Spinal cord (tissue), 10 donors: Measurements from ENCODE around the gene MAD2L1BP. TPM values are rescaled to one million over a fixed set of nuclear protein-coding genes. Genes with fewer than 3 reads are reported as not detected.
"Not testable (repeated sequence)": the region's sequence is repeated elsewhere in the genome, so short reads cannot be mapped to it uniquely, and the experiment has no call there.

Source experiments
- DNase-seq, 6 donors: peaks; one replicate each; pipeline versions ENCODE4 v3.0.0 to v3.0.0-alpha.2; 2013 to 2015; ENCODE audit warnings: low spot score in 6 of 6, low read depth in 4 of 6
- H3K27ac ChIP-seq: one replicate; pipeline ENCODE4 v1.5.1; 2013; ENCODE audit warnings: low read depth, low read length, control low read depth
- H3K27me3 ChIP-seq: one replicate; pipeline ENCODE4 v1.6.1; 2013; ENCODE audit warnings: low read length; ENCODE audit not compliant: control insufficient read depth, insufficient read depth
- H3K36me3 ChIP-seq: one replicate; pipeline ENCODE4 v1.6.1; 2013; ENCODE audit warnings: low read length; ENCODE audit not compliant: control insufficient read depth, insufficient read depth
- H3K4me1 ChIP-seq: one replicate; pipeline ENCODE4 v1.6.1; 2013; ENCODE audit warnings: low read length; ENCODE audit not compliant: control insufficient read depth, insufficient read depth
- H3K4me3 ChIP-seq: one replicate; pipeline ENCODE4 v1.5.1; 2013; ENCODE audit warnings: low read depth, low read length, control low read depth
- H3K9me3 ChIP-seq: one replicate; pipeline ENCODE4 v1.6.1; 2013; ENCODE audit warnings: low read length; ENCODE audit not compliant: control insufficient read depth, insufficient read depth
- WGBS: methylation state at CpG from one replicate; pipeline ENCODE4 v1.1.5; 2013; ENCODE audit warnings: missing lambda C conversion rate; ENCODE audit not compliant: insufficient coverage; 5-methylcytosine and 5-hydroxymethylcytosine counted together
- long read RNA-seq, 4 donors: transcript quantifications; one replicate each; lab custom pipeline, GENCODE V29; 2026
- polyA plus RNA-seq, 2 donors: library from polyadenylated mRNA; unstranded; fragments of 120-200 nt; gene quantifications; one replicate each; pipeline ENCODE4 v1.2.1, GENCODE V29; 2013; ENCODE audit not compliant: insufficient read length in 2 of 2
- total RNA-seq, 2 donors: library from RNA; depleted of rRNA in 1 of 2; stranded (reverse); fragments of 120-200 nt in 1 of 2; fragments of >200 nt in 1 of 2; gene quantifications; one replicate each; pipeline versions ENCODE4 v1.2.3 to v1.2.4, GENCODE V29; 2013 to 2014
- donor health status: healthy.

MAD2L1BP gene, protein sequence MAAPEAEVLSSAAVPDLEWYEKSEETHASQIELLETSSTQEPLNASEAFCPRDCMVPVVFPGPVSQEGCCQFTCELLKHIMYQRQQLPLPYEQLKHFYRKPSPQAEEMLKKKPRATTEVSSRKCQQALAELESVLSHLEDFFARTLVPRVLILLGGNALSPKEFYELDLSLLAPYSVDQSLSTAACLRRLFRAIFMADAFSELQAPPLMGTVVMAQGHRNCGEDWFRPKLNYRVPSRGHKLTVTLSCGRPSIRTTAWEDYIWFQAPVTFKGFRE
- total RNA-seq, result 10 to 100 TPM; 14.6 to 28.9 TPM
- 10 to 100 TPM; 26.7 to 27.1 TPM for polyA plus RNA-seq
- long read RNA-seq, donor 1, transcript MAD2L1BP-201 (3 exons, 1,301 nt), result major isoform, 18 of 35 reads
- long read RNA-seq, donor 1, partial matches to known transcripts, result 17 of 35 reads
- long read RNA-seq, donor 1, other reads (novel, unspliced or antisense), result 0 of 35 reads
- long read RNA-seq, donor 2, transcript MAD2L1BP-201 (3 exons, 1,301 nt), result major isoform, 7 of 8 reads
- long read RNA-seq, donor 2, partial matches to known transcripts, result 0 of 8 reads
- long read RNA-seq, donor 2, other reads (novel, unspliced or antisense), result 0 of 8 reads
- long read RNA-seq, donor 3, partial matches to known transcripts, result 8 of 13 reads
- long read RNA-seq, donor 3, other reads (novel, unspliced or antisense), result 0 of 13 reads
- long read RNA-seq, donor 4, transcript MAD2L1BP-201 (3 exons, 1,301 nt), result major isoform, 13 of 19 reads
- long read RNA-seq, donor 4, partial matches to known transcripts, result 6 of 19 reads
- long read RNA-seq, donor 4, other reads (novel, unspliced or antisense), result 0 of 19 reads

DNA sequence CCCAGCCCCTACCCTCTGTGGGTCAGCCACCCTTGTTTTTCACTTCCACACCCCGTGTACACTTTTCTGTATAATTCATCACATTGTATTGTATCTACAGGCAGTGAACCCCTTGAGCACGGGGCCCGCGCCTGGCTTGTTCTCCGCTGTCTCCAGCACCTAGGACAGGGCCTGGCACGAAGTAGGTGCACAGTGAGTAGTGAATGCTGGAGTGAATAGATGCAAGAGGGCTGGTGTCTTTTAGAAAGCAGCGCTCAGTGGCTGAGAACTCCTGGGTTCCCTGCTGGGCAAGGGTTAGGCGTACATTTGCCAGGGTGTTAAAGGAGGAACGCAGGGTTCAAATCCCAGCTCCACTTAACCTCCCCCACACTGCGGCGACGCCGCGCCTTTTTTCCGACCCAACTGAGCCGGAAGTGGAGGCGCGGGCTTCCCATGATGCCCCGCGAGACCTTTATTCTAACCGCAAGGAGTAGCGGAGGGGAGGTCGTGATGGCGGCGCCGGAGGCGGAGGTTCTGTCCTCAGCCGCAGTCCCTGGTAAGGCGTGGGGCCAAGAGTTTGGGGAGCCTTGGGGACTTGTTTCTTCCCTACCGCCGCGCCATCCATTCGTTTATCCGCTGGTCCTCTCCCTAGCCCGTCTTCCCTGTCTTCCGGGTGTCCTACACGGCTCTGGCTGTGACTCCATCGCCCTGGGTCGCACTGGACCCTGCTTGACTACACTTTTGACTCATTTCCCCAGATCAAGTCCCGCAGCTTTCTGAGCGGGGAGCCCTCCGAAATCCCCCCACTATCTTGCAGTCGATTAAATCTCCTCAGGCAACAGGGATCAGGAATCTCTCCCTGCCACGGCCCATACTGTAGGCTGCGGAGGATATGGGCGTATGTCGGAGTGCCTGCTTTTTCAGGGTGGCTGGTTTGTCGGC, at the start of gene MAD2L1BP:
TSS of gene MAD2L1BP (plus strand) at position 454 of the 921 bp plus-strand sequence. CDS start at position 490, 36 bp downstream.
- Histone ChIP-seq H3K27me3 (no peaks in the 10 kb centered on the region), H3K4me3 (peak within 1 kb of the TSS; percentile 97), H3K36me3 (peaks cover 26% of the 10 kb centered on the region), H3K9me3 (no peaks in the 10 kb centered on the region), H3K27ac (peak within 1 kb of the TSS; percentile 80), H3K4me1 (peaks cover 36% of the 10 kb centered on the region)
- peak; percentile 66 to 96 (median 76) for DNase-seq
- under 1% methylated on average over 32 of the region's 48 CpGs for WGBS

DNA sequence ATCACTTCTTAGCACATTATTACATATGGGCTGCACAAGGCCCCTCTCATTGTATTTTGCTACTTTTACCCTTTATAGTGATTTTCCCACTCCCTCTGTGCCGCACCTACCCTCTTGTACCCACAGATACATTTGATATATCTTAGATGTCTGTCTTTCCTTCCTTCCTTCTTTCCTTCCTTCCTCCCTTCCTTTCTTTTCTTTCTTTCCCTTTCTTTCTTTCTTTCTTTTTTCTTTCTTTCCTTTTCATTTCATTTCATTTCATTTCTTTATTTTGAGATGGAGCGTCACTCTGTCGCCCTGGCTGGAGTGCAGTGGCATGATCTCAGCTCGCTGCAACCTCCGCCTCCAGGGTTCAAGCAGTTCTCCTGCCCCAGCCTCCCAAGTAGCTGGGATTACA, 47.4 kb upstream of the MAD2L1BP start:
- no peak overlapping the region for H3K4me3 ChIP-seq
- H3K9me3 ChIP-seq, result no peaks in the 10 kb centered on the region
- WGBS, result 93% methylated on average over 5 of the region's 5 CpGs
- peaks cover 40% of the 10 kb centered on the region for H3K36me3 ChIP-seq
- DNase-seq, result no peak
- no peaks in the 10 kb centered on the region for H3K27me3 ChIP-seq
- H3K4me1 ChIP-seq, result no peaks in the 10 kb centered on the region
- H3K27ac ChIP-seq, result no peak overlapping the region

DNA sequence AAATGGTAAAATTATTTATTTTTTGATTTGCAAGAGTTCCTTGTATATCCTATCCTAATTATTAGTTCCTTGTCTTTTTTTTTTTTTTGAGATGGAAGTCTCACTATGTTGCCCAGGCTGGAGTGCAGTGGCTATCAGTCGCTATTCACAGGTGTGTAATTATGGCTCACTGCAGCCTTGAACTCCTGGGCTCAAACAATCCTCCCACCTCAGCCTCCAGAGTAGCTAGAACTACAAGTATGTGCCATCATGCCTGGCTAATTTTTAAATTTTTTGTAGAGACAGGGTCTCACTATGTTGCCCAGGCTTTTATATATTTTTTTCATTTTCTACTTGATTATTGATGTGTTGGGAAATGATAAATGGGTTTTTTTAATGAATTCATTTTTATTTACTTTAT, 46.1 kb upstream of the MAD2L1BP start:
- not testable (repeated sequence) for H3K4me1 ChIP-seq, H3K4me3 ChIP-seq, DNase-seq, H3K27me3 ChIP-seq, H3K27ac ChIP-seq, H3K9me3 ChIP-seq
- no CpG with 5 or more reads among the region's 1 CpG for WGBS
- H3K36me3 ChIP-seq, result peaks cover 31% of the 10 kb centered on the region

GRCh38 chr6:43593938-43594337, 41.7 kb upstream of the MAD2L1BP start:
- Histone ChIP-seq H3K27ac (no peak overlapping the region), H3K4me3 (no peak overlapping the region), H3K4me1 (no peaks in the 10 kb centered on the region), H3K36me3 (peaks cover 11% of the 10 kb centered on the region), H3K9me3 (no peaks in the 10 kb centered on the region), H3K27me3 (no peaks in the 10 kb centered on the region)
- no CpG with 5 or more reads among the region's 1 CpG for WGBS
- DNase-seq, result no peak

DNA sequence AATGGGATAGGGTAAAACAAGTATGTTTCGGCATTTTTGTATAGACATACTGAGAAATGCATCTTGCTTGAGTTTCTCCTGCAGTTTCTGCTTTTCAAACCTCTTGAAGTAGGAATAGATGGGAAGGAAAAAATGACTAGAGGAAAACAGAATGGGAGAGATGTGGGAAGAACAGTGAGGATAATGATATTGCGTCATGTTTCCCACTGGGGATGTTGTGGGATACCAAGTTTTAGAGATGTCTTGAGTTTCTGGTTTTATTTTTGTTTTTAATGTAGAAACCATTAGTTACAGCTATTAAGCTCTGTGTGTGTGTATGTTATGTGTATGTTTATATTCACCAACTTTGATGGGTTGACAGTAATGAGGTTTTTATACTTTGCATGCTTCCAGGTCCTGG, 35.0 kb upstream of the MAD2L1BP start:
- peaks cover 28% of the 10 kb centered on the region for H3K36me3 ChIP-seq
- H3K27me3 ChIP-seq, result no peaks in the 10 kb centered on the region
- no peak for DNase-seq
- no peak overlapping the region for H3K4me3 ChIP-seq
- H3K27ac ChIP-seq, result no peak overlapping the region
- no peaks in the 10 kb centered on the region for H3K9me3 ChIP-seq
- 100% methylated on average over 1 of the region's 2 CpGs for WGBS
- no peaks in the 10 kb centered on the region for H3K4me1 ChIP-seq

DNA sequence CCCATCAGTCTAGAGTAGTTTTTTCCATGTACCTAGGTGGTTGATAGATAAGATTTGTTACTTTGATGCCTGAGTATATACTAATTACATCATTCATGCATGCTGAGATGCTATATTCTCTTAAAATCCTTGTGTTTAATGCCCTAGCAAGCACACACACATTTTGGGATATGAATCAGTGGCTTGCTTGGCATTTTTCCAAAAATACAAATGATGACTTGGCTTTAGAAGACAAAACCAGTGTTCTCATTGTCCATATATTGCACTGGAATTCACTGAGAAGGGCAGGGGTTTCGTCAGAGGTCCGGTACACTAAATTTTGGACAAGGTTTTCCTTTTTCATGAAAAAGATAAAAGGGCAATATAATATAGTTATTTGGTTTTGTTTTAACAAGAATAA, 31.5 kb upstream of the MAD2L1BP start:
- no CpG with 5 or more reads among the region's 2 CpGs for WGBS

GRCh38 chr6:43606019-43606418, 29.6 kb upstream of the MAD2L1BP start:
- peaks cover 26% of the 10 kb centered on the region for H3K36me3 ChIP-seq

More for the DNA sequence above, 31.5 kb upstream of the MAD2L1BP start:
- Histone ChIP-seq H3K27me3 (no peaks in the 10 kb centered on the region), H3K9me3 (no peaks in the 10 kb centered on the region), H3K27ac (no peak overlapping the region), H3K36me3 (peaks cover 29% of the 10 kb centered on the region), H3K4me3 (no peak overlapping the region), H3K4me1 (no peaks in the 10 kb centered on the region)
- peak in 1 of 6 donors; percentile 14 for DNase-seq

DNA sequence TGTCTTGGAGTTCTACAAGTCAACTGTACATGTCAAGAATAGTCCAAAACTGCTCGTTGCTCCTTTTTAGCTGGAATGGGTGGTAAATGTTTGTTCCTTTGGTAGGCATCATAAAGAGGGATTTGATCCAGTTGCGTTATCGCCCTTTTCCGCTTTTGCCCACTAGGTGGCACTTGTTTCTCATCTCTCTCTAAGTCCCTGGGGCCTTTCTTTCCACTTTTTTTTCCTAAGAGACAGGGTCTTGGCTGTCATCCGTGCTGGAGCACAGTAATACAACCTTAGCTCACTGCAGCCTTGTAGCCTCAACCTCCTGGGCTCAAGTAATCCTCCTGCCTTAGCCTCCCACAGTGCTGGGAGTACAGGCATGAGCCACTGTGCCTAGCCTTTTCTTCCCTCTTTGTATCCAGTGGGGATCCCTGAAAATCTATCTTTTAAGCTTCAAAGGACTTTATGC, 27.3 kb upstream of the MAD2L1BP start:
- peak; percentile 43 to 93 (median 66) for DNase-seq
- Histone ChIP-seq H3K36me3 (peaks cover 21% of the 10 kb centered on the region), H3K27ac (no peak overlapping the region), H3K4me3 (no peak overlapping the region), H3K27me3 (no peaks in the 10 kb centered on the region), H3K9me3 (no peaks in the 10 kb centered on the region), H3K4me1 (no peaks in the 10 kb centered on the region)
- WGBS, result 7% methylated on average over 5 of the region's 5 CpGs

More at GRCh38 chr6:43606019-43606418, 29.6 kb upstream of the MAD2L1BP start:
- Histone ChIP-seq H3K4me3 (no peak overlapping the region), H3K27ac (no peak overlapping the region), H3K9me3 (no peaks in the 10 kb centered on the region), H3K4me1 (no peaks in the 10 kb centered on the region), H3K27me3 (no peaks in the 10 kb centered on the region)
- no peak for DNase-seq
- WGBS, result no CpG with 5 or more reads among the region's 2 CpGs

DNA sequence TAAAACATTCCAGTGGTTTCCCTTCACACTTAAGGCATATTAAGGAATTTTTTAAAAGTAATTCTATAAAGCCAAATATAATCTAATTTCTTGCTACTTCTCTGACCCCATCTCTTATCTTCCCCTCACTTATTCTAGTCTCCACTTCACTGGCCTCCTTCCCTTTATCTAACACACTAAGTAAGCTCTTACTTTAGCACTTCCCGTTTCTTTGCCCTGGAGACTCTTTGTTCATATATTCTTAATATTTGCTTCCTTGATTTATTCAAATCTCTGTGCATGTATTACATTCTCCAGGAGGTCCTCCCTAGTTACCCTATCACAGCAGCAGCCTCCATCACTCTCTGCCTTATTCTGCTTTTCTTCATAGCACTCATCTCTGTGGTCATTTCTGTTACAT, 26.8 kb upstream of the MAD2L1BP start:
- Histone ChIP-seq H3K4me3 (no peak overlapping the region), H3K27ac (no peak overlapping the region), H3K27me3 (no peaks in the 10 kb centered on the region), H3K9me3 (no peaks in the 10 kb centered on the region), H3K36me3 (peaks cover 26% of the 10 kb centered on the region), H3K4me1 (no peaks in the 10 kb centered on the region)
- no peak for DNase-seq
- WGBS, result no CpG with 5 or more reads among the region's 1 CpG
